Measurements from ENCODE around the gene ABLIM3.

Gene ABLIM3

DNA sequence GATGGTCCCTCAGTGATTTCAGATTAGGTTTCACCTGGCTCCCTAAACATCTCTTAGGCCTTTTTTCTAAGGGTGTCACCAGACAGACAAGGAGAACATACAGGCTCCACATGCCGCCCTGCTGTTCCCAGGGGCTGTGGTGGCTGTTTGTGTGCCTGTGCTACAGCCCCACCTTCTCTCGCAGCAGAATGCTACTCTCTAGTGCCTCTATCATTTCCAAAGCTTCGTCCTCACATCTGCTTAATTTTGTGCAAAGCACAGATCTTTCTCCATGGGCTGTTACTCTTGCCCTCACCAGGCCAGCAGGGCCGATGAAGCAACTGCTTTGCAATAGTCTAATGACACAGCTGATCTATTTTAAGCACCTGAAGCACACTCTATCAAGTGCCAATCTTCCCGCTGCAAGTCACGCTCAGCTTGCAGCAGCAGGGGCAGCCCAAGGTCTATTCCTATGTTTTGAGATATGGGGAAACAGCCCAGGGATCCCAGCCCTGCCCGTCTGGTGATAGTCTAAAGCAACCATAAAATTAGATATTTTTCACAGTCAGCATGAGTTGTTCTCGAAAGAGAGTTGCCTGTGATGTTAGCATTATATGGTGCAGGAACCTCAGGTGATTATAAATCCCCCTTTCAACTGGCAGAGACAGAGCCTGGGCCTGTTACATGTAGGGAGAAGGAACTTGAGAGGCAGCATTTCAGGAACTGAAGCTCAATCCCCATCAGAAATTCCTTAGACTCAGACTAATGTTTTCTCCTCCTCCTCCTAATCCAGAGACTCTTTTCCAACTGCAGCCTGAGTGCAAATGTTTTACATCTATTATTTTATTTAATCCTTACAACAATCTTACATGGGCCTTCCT, 12.7 kb downstream of the ABLIM3 start:
- no peak for TF ChIP-seq ZNF70 (CRISPR knock-in tag; IDR thresholded peaks at IDR 0.05)
- no peak for TF ChIP-seq TOX (CRISPR knock-in tag; IDR thresholded peaks at IDR 0.05; ENCODE audit: borderline replicate concordance)
- no peak for TF ChIP-seq ISL1 (CRISPR knock-in tag; IDR thresholded peaks at IDR 0.05)
- TF ChIP-seq SNAI2 (CRISPR knock-in tag; IDR thresholded peaks at IDR 0.05) = no peak
- TF ChIP-seq RARB (CRISPR knock-in tag; IDR thresholded peaks at IDR 0.05) = no peak
- no peak for TF ChIP-seq ZNF8 (CRISPR knock-in tag; IDR thresholded peaks at IDR 0.05)
- TF ChIP-seq, protein P1, sequence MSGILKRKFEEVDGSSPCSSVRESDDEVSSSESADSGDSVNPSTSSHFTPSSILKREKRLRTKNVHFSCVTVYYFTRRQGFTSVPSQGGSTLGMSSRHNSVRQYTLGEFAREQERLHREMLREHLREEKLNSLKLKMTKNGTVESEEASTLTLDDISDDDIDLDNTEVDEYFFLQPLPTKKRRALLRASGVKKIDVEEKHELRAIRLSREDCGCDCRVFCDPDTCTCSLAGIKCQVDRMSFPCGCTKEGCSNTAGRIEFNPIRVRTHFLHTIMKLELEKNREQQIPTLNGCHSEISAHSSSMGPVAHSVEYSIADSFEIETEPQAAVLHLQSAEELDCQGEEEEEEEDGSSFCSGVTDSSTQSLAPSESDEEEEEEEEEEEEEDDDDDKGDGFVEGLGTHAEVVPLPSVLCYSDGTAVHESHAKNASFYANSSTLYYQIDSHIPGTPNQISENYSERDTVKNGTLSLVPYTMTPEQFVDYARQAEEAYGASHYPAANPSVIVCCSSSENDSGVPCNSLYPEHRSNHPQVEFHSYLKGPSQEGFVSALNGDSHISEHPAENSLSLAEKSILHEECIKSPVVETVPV (CRISPR knock-in tag; IDR thresholded peaks at IDR 0.05) = no peak
- TF ChIP-seq, protein P2, sequence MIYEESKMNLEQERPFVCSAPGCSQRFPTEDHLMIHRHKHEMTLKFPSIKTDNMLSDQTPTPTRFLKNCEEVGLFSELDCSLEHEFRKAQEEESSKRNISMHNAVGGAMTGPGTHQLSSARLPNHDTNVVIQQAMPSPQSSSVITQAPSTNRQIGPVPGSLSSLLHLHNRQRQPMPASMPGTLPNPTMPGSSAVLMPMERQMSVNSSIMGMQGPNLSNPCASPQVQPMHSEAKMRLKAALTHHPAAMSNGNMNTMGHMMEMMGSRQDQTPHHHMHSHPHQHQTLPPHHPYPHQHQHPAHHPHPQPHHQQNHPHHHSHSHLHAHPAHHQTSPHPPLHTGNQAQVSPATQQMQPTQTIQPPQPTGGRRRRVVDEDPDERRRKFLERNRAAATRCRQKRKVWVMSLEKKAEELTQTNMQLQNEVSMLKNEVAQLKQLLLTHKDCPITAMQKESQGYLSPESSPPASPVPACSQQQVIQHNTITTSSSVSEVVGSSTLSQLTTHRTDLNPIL (CRISPR knock-in tag; IDR thresholded peaks at IDR 0.05; ENCODE audit: low read depth) = no peak
- TF ChIP-seq ESRRG (CRISPR knock-in tag; IDR thresholded peaks at IDR 0.05) = no peak
- no peak for TF ChIP-seq TCF4 (CRISPR knock-in tag; IDR thresholded peaks at IDR 0.05; ENCODE audit: borderline replicate concordance)
- TF ChIP-seq OSR1 (CRISPR knock-in tag; IDR thresholded peaks at IDR 0.05) = no peak
- no peak for TF ChIP-seq ARNTL (CRISPR knock-in tag; IDR thresholded peaks at IDR 0.05; ENCODE audit: borderline replicate concordance, low read depth)
- no peak for TF ChIP-seq BACH2 (CRISPR knock-in tag; IDR thresholded peaks at IDR 0.05; ENCODE audit: borderline replicate concordance)
- TF ChIP-seq, protein P3, sequence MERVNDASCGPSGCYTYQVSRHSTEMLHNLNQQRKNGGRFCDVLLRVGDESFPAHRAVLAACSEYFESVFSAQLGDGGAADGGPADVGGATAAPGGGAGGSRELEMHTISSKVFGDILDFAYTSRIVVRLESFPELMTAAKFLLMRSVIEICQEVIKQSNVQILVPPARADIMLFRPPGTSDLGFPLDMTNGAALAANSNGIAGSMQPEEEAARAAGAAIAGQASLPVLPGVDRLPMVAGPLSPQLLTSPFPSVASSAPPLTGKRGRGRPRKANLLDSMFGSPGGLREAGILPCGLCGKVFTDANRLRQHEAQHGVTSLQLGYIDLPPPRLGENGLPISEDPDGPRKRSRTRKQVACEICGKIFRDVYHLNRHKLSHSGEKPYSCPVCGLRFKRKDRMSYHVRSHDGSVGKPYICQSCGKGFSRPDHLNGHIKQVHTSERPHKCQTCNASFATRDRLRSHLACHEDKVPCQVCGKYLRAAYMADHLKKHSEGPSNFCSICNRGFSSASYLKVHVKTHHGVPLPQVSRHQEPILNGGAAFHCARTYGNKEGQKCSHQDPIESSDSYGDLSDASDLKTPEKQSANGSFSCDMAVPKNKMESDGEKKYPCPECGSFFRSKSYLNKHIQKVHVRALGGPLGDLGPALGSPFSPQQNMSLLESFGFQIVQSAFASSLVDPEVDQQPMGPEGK (CRISPR knock-in tag; IDR thresholded peaks at IDR 0.05; ENCODE audit: borderline replicate concordance) = no peak
- ATAC-seq = no peak

DNA sequence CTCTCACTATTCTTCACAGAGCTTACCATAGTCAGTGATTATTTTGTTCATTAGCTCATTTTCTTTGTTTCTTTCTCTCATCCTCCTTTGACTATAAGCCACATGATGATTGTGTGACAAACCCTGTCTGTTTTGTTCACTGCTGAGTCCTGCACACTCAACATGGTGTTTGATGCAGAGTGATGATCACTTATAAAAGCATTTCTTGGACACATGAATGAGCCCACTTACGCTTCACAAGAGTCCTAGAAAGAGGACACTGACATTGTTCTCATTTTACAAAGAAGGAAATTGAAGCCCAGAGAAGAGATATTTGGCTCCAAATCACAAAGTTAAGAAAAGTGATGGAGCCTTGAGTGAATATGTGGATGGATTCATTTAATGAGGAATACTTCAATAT, 13.4 kb downstream of the ABLIM3 start:
- no peak for TF ChIP-seq ZNF565 (CRISPR knock-in tag; conservative IDR thresholded peaks at IDR 0.05; ENCODE audit: low read depth)
- no peak for TF ChIP-seq TCF4 (CRISPR knock-in tag; IDR thresholded peaks at IDR 0.05; ENCODE audit: borderline replicate concordance)
- no peak for TF ChIP-seq BACH2 (CRISPR knock-in tag; IDR thresholded peaks at IDR 0.05; ENCODE audit: borderline replicate concordance)
- TF ChIP-seq, protein P3 (CRISPR knock-in tag; IDR thresholded peaks at IDR 0.05; ENCODE audit: borderline replicate concordance) = no peak
- no peak for TF ChIP-seq ESRRG (CRISPR knock-in tag; IDR thresholded peaks at IDR 0.05)
- TF ChIP-seq, protein P2 (CRISPR knock-in tag; IDR thresholded peaks at IDR 0.05; ENCODE audit: low read depth) = no peak
- TF ChIP-seq, protein P4, sequence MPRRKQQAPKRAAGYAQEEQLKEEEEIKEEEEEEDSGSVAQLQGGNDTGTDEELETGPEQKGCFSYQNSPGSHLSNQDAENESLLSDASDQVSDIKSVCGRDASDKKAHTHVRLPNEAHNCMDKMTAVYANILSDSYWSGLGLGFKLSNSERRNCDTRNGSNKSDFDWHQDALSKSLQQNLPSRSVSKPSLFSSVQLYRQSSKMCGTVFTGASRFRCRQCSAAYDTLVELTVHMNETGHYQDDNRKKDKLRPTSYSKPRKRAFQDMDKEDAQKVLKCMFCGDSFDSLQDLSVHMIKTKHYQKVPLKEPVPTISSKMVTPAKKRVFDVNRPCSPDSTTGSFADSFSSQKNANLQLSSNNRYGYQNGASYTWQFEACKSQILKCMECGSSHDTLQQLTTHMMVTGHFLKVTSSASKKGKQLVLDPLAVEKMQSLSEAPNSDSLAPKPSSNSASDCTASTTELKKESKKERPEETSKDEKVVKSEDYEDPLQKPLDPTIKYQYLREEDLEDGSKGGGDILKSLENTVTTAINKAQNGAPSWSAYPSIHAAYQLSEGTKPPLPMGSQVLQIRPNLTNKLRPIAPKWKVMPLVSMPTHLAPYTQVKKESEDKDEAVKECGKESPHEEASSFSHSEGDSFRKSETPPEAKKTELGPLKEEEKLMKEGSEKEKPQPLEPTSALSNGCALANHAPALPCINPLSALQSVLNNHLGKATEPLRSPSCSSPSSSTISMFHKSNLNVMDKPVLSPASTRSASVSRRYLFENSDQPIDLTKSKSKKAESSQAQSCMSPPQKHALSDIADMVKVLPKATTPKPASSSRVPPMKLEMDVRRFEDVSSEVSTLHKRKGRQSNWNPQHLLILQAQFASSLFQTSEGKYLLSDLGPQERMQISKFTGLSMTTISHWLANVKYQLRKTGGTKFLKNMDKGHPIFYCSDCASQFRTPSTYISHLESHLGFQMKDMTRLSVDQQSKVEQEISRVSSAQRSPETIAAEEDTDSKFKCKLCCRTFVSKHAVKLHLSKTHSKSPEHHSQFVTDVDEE (CRISPR knock-in tag; IDR thresholded peaks at IDR 0.05) = no peak
- no peak for TF ChIP-seq ZFP30 (CRISPR knock-in tag; IDR thresholded peaks at IDR 0.05)
- no peak for TF ChIP-seq ISL1 (CRISPR knock-in tag; IDR thresholded peaks at IDR 0.05)
- no peak for TF ChIP-seq PPARA (CRISPR knock-in tag; IDR thresholded peaks at IDR 0.05; ENCODE audit: borderline replicate concordance)
- TF ChIP-seq ZC3H10 (CRISPR knock-in tag; IDR thresholded peaks at IDR 0.05) = no peak
- TF ChIP-seq, protein P1 (CRISPR knock-in tag; IDR thresholded peaks at IDR 0.05) = no peak
- no peak for TF ChIP-seq ZNF70 (CRISPR knock-in tag; IDR thresholded peaks at IDR 0.05)
- TF ChIP-seq ARNTL (CRISPR knock-in tag; IDR thresholded peaks at IDR 0.05; ENCODE audit: borderline replicate concordance, low read depth) = no peak
- TF ChIP-seq RARB (CRISPR knock-in tag; IDR thresholded peaks at IDR 0.05) = no peak
- no peak for TF ChIP-seq GLIS3 (CRISPR knock-in tag; IDR thresholded peaks at IDR 0.05)
- TF ChIP-seq ZFP3 (CRISPR knock-in tag; IDR thresholded peaks at IDR 0.05) = no peak
- TF ChIP-seq TOX (CRISPR knock-in tag; IDR thresholded peaks at IDR 0.05; ENCODE audit: borderline replicate concordance) = no peak
- TF ChIP-seq SNAI2 (CRISPR knock-in tag; IDR thresholded peaks at IDR 0.05) = no peak
- no peak for ATAC-seq

All from SK-N-SH treated with all-trans-retinoic acid at 6 μM for 48 hours (cell line).